Measurements from ENCODE around the gene CDH16. TPM values are rescaled to one million over a fixed set of nuclear protein-coding genes. Genes with fewer than 3 reads are reported as not detected.
"Not testable (repeated sequence)": the region's sequence is repeated elsewhere in the genome, so short reads cannot be mapped to it uniquely, and the experiment has no call there.

Gene CDH16
- total and polyA plus RNA-seq, 2 donors = 0.05 to 0.78 TPM

- no peak for DNase-seq (ENCODE audit: low read depth in 6 of 9, low spot score in 9 of 9)
- peaks cover 0 to 10% of the 10 kb centered on the region in 2 donors for H3K4me1 ChIP-seq (ENCODE audit: control insufficient read depth in 2 of 2, insufficient read depth in 2 of 2, low read length in 2 of 2)
- peaks cover 36 to 70% of the 10 kb centered on the region in 2 donors for H3K27me3 ChIP-seq (ENCODE audit: control insufficient read depth in 2 of 2, insufficient read depth in 1 of 2, low read length in 1 of 2)
- no peaks in the 10 kb centered on the region for H3K9me3 ChIP-seq (ENCODE audit: control insufficient read depth in 2 of 2, insufficient read depth in 1 of 2, low read length in 1 of 2)
- H3K36me3 ChIP-seq (ENCODE audit: control insufficient read depth in 2 of 2, insufficient read depth in 2 of 2, low read length in 1 of 2) = peaks cover 0 to under 1% of the 10 kb centered on the region in 2 donors
- H3K4me3 ChIP-seq (ENCODE audit: low read length in 2 of 2) = no peak overlapping the region
- WGBS = 19% methylated on average over 21 of the region's 21 CpGs
- H3K27ac ChIP-seq (ENCODE audit: low read depth in 1 of 2, low read length in 1 of 2) = no peak overlapping the region
Observed at GRCh38 chr16:66948837-66949225, 30.1 kb upstream of the CDH16 start.

- no peak overlapping the region for H3K27ac ChIP-seq (ENCODE audit: low read depth in 1 of 2, low read length in 1 of 2)
- H3K27me3 ChIP-seq (ENCODE audit: control insufficient read depth in 2 of 2, insufficient read depth in 1 of 2, low read length in 1 of 2) = peaks cover 36 to 66% of the 10 kb centered on the region in 2 donors
- H3K4me3 ChIP-seq (ENCODE audit: low read length in 2 of 2) = peak overlapping the region in 1 of 2 donors; percentile 37
- peaks cover 0 to 10% of the 10 kb centered on the region in 2 donors for H3K4me1 ChIP-seq (ENCODE audit: control insufficient read depth in 2 of 2, insufficient read depth in 2 of 2, low read length in 2 of 2)
- peaks cover 5 to 6% of the 10 kb centered on the region in 2 donors for H3K36me3 ChIP-seq (ENCODE audit: control insufficient read depth in 2 of 2, insufficient read depth in 2 of 2, low read length in 1 of 2)
- no peaks in the 10 kb centered on the region for H3K9me3 ChIP-seq (ENCODE audit: control insufficient read depth in 2 of 2, insufficient read depth in 1 of 2, low read length in 1 of 2)
- no peak for DNase-seq (ENCODE audit: low read depth in 6 of 9, low spot score in 9 of 9)
- WGBS = 8% methylated on average over 44 of the region's 44 CpGs
Observed at GRCh38 chr16:66948134-66948836, 29.6 kb upstream of the CDH16 start.

- WGBS = 2% methylated on average over 22 of the region's 23 CpGs
- Histone ChIP-seq H3K27ac (ENCODE audit: low read depth in 1 of 2, low read length in 1 of 2) (no peak overlapping the region), H3K4me3 (ENCODE audit: low read length in 2 of 2) (peak overlapping the region in 1 of 2 donors; percentile 37), H3K9me3 (ENCODE audit: control insufficient read depth in 2 of 2, insufficient read depth in 1 of 2, low read length in 1 of 2) (no peaks in the 10 kb centered on the region), H3K4me1 (ENCODE audit: control insufficient read depth in 2 of 2, insufficient read depth in 2 of 2, low read length in 2 of 2) (peaks cover 0 to 10% of the 10 kb centered on the region in 2 donors), H3K27me3 (ENCODE audit: control insufficient read depth in 2 of 2, insufficient read depth in 1 of 2, low read length in 1 of 2) (peaks cover 36 to 59% of the 10 kb centered on the region in 2 donors), H3K36me3 (ENCODE audit: control insufficient read depth in 2 of 2, insufficient read depth in 2 of 2, low read length in 1 of 2) (peaks cover 12 to 14% of the 10 kb centered on the region in 2 donors)
- peak; percentile 49 to 87 (median 70) for DNase-seq (ENCODE audit: low read depth in 6 of 9, low spot score in 9 of 9)
Observed at GRCh38 chr16:66947302-66948065, 28.8 kb upstream of the CDH16 start.

- Histone ChIP-seq H3K4me3 (ENCODE audit: low read length in 2 of 2) (no peak overlapping the region), H3K27me3 (ENCODE audit: control insufficient read depth in 2 of 2, insufficient read depth in 1 of 2, low read length in 1 of 2) (peaks cover 32 to 54% of the 10 kb centered on the region in 2 donors), H3K27ac (ENCODE audit: low read depth in 1 of 2, low read length in 1 of 2) (no peak overlapping the region), H3K36me3 (ENCODE audit: control insufficient read depth in 2 of 2, insufficient read depth in 2 of 2, low read length in 1 of 2) (peaks cover 17 to 19% of the 10 kb centered on the region in 2 donors), H3K9me3 (ENCODE audit: control insufficient read depth in 2 of 2, insufficient read depth in 1 of 2, low read length in 1 of 2) (no peaks in the 10 kb centered on the region), H3K4me1 (ENCODE audit: control insufficient read depth in 2 of 2, insufficient read depth in 2 of 2, low read length in 2 of 2) (peaks cover 0 to 10% of the 10 kb centered on the region in 2 donors)
- 44% methylated on average over 5 of the region's 5 CpGs for WGBS
- no peak for DNase-seq (ENCODE audit: low read depth in 6 of 9, low spot score in 9 of 9)
Observed at GRCh38 chr16:66946974-66947301, 28.3 kb upstream of the CDH16 start.

- H3K36me3 ChIP-seq (ENCODE audit: control insufficient read depth in 2 of 2, insufficient read depth in 2 of 2, low read length in 1 of 2) = peaks cover 21 to 23% of the 10 kb centered on the region in 2 donors
- H3K27me3 ChIP-seq (ENCODE audit: control insufficient read depth in 2 of 2, insufficient read depth in 1 of 2, low read length in 1 of 2) = peaks cover 30 to 52% of the 10 kb centered on the region in 2 donors
- no peaks in the 10 kb centered on the region for H3K9me3 ChIP-seq (ENCODE audit: control insufficient read depth in 2 of 2, insufficient read depth in 1 of 2, low read length in 1 of 2)
- no peak overlapping the region for H3K27ac ChIP-seq (ENCODE audit: low read depth in 1 of 2, low read length in 1 of 2)
- peaks cover 0 to 10% of the 10 kb centered on the region in 2 donors for H3K4me1 ChIP-seq (ENCODE audit: control insufficient read depth in 2 of 2, insufficient read depth in 2 of 2, low read length in 2 of 2)
- H3K4me3 ChIP-seq (ENCODE audit: low read length in 2 of 2) = no peak overlapping the region
- no peak for DNase-seq (ENCODE audit: low read depth in 6 of 9, low spot score in 9 of 9)
- 88% methylated on average over 7 of the region's 7 CpGs for WGBS
Observed at GRCh38 chr16:66946541-66946940, 27.9 kb upstream of the CDH16 start.

- no peaks in the 10 kb centered on the region for H3K9me3 ChIP-seq (ENCODE audit: control insufficient read depth in 2 of 2, insufficient read depth in 1 of 2, low read length in 1 of 2)
- H3K27me3 ChIP-seq (ENCODE audit: control insufficient read depth in 2 of 2, insufficient read depth in 1 of 2, low read length in 1 of 2) = peaks cover 26 to 46% of the 10 kb centered on the region in 2 donors
- 97% methylated on average over 4 of the region's 4 CpGs for WGBS
- no peak overlapping the region for H3K27ac ChIP-seq (ENCODE audit: low read depth in 1 of 2, low read length in 1 of 2)
- H3K36me3 ChIP-seq (ENCODE audit: control insufficient read depth in 2 of 2, insufficient read depth in 2 of 2, low read length in 1 of 2) = peaks cover 27 to 29% of the 10 kb centered on the region in 2 donors
- H3K4me1 ChIP-seq (ENCODE audit: control insufficient read depth in 2 of 2, insufficient read depth in 2 of 2, low read length in 2 of 2) = peaks cover 0 to 10% of the 10 kb centered on the region in 2 donors
- H3K4me3 ChIP-seq (ENCODE audit: low read length in 2 of 2) = no peak overlapping the region
- no peak for DNase-seq (ENCODE audit: low read depth in 6 of 9, low spot score in 9 of 9)
Observed at GRCh38 chr16:66945939-66946338, 27.3 kb upstream of the CDH16 start.

- peaks cover 22 to 36% of the 10 kb centered on the region in 2 donors for H3K27me3 ChIP-seq (ENCODE audit: control insufficient read depth in 2 of 2, insufficient read depth in 1 of 2, low read length in 1 of 2)
- whole genome bisulfite sequencing = 98% methylated on average over 9 of the region's 9 CpGs
- DNase-seq (ENCODE audit: low read depth in 6 of 9, low spot score in 9 of 9); H3K27ac ChIP-seq (ENCODE audit: low read depth in 1 of 2, low read length in 1 of 2); H3K9me3 ChIP-seq (ENCODE audit: control insufficient read depth in 2 of 2, insufficient read depth in 1 of 2, low read length in 1 of 2); H3K4me3 ChIP-seq (ENCODE audit: low read length in 2 of 2): not testable (repeated sequence)
- peaks cover 36 to 39% of the 10 kb centered on the region in 2 donors for H3K36me3 ChIP-seq (ENCODE audit: control insufficient read depth in 2 of 2, insufficient read depth in 2 of 2, low read length in 1 of 2)
- peaks cover 0 to 10% of the 10 kb centered on the region in 2 donors for H3K4me1 ChIP-seq (ENCODE audit: control insufficient read depth in 2 of 2, insufficient read depth in 2 of 2, low read length in 2 of 2)
Observed at GRCh38 chr16:66944971-66945370, 26.3 kb upstream of the CDH16 start.

- DNase-seq (ENCODE audit: low read depth in 6 of 9, low spot score in 9 of 9) = no peak
- Histone ChIP-seq H3K9me3 (ENCODE audit: control insufficient read depth in 2 of 2, insufficient read depth in 1 of 2, low read length in 1 of 2) (no peaks in the 10 kb centered on the region), H3K4me1 (ENCODE audit: control insufficient read depth in 2 of 2, insufficient read depth in 2 of 2, low read length in 2 of 2) (peaks cover 0 to 10% of the 10 kb centered on the region in 2 donors), H3K27ac (ENCODE audit: low read depth in 1 of 2, low read length in 1 of 2) (no peak overlapping the region), H3K4me3 (ENCODE audit: low read length in 2 of 2) (no peak overlapping the region), H3K36me3 (ENCODE audit: control insufficient read depth in 2 of 2, insufficient read depth in 2 of 2, low read length in 1 of 2) (peaks cover 40 to 43% of the 10 kb centered on the region in 2 donors), H3K27me3 (ENCODE audit: control insufficient read depth in 2 of 2, insufficient read depth in 1 of 2, low read length in 1 of 2) (peaks cover 16 to 27% of the 10 kb centered on the region in 2 donors)
- WGBS = 98% methylated on average over 5 of the region's 5 CpGs
Observed at GRCh38 chr16:66944054-66944441, 25.4 kb upstream of the CDH16 start.

- H3K27ac ChIP-seq (ENCODE audit: low read depth in 1 of 2, low read length in 1 of 2) = no peak overlapping the region
- peaks cover 11 to 22% of the 10 kb centered on the region in 2 donors for H3K27me3 ChIP-seq (ENCODE audit: control insufficient read depth in 2 of 2, insufficient read depth in 1 of 2, low read length in 1 of 2)
- H3K36me3 ChIP-seq (ENCODE audit: control insufficient read depth in 2 of 2, insufficient read depth in 2 of 2, low read length in 1 of 2) = peaks cover 40 to 45% of the 10 kb centered on the region in 2 donors
- 97% methylated on average over 15 of the region's 15 CpGs for WGBS
- no peaks in the 10 kb centered on the region for H3K9me3 ChIP-seq (ENCODE audit: control insufficient read depth in 2 of 2, insufficient read depth in 1 of 2, low read length in 1 of 2)
- H3K4me3 ChIP-seq (ENCODE audit: low read length in 2 of 2) = no peak overlapping the region
- peaks cover 0 to 10% of the 10 kb centered on the region in 2 donors for H3K4me1 ChIP-seq (ENCODE audit: control insufficient read depth in 2 of 2, insufficient read depth in 2 of 2, low read length in 2 of 2)
- no peak for DNase-seq (ENCODE audit: low read depth in 6 of 9, low spot score in 9 of 9)
Observed at GRCh38 chr16:66943426-66944053, 24.9 kb upstream of the CDH16 start.

All from thymus (tissue), 11 donors.